EL (cell line): ENCODE data around the gene ACBD7.
A peak's percentile ranks its signal among the peaks of the same experiment; 100 is the strongest.

Experiments used
- DNase-seq: peaks from one replicate; pipeline ENCODE4 v3.0.0-alpha.2; 2016

The ACBD7 gene

DNA sequence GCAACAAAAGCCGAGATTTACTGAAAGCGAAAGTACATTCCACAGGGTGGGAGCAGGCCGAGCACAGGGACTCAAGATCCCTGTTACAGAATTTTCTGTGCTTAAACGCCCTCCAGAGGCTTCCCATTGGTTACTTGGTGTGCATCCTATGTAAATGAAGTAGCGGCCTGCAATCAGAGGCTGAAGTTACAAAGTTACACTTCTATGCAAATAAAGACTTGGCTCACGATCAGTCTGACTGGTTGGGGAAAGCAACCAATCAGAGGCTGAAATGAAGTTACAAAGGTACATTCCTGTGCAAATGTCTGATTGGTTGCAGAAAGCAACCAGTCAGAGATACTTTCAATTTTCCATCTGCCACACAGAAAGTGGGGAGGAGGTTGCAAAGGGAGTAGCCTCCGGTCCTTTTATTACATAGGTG, 4.1 kb downstream of the ACBD7 start:
- DNase-seq: peak; percentile 97

- DNase-seq: no peak
Observed at GRCh38 chr10:15083674-15084501, 4.7 kb downstream of the ACBD7 start.

DNA sequence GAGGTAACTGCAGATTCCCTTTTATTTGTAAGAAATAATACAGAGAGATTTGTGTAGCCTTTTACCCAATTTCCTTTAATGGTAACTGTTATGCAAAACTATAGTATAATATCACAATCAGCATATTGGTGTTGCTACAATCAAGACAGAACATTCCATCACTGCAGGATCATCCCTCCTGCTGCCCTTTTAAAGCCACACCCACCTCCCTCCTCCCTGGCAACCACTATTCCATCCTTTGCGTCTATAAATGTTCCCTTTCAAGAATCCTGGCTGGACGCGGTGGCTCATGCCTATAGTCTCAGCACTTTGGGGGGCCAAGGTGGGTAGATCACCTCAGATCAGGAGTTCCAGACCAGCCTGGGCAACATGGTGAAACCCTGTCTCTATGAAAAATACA, 13.2 kb downstream of the ACBD7 start:
- no peak for DNase-seq

DNA sequence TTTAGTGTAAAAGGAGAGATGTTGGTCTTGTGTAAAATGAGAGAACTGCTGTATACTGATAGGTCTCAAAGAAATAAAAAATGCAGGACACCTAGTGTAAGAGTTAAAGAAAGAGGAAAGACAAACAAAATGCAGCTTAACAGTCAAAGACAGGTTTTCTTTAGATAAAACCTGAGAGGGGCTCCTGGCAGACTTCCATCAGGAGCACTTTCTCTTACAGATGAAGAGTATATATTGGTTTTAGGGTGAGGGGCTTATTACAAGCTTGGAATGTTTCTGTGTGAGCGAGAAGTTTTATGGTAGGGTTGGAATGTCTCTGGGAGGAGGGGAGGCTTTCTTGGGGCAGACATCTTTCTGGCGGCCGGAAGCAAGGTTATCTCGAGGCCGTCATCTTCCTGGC, 16.2 kb downstream of the ACBD7 start:
- DNase-seq: no peak

DNA sequence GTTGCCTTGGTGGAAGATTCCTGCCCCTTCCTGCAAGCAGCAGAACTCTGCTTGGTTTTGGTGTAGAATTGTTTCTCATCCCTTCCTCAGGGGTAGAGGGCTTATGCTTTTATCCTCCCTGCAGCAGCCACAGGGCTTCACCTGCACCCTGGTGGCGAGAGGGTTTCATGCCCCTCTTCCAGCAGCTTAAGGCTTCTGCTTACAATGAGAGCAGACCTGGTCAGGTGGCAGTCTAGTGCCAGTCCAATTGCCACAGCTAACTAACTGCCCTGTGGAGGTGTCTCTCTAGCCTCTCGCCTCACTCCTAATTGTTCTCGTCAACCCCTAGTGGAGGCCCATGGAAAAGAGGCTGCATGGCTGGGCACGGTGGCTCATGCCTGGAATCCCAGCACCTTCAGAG, 19.3 kb downstream of the ACBD7 start:
- DNase-seq: no peak

- DNase-seq: peak; percentile 28
Observed at GRCh38 chr10:15068802-15069201, 19.8 kb downstream of the ACBD7 start.

GRCh38 chr10:15067154-15067553, 21.4 kb downstream of the ACBD7 start:
- no peak for DNase-seq

GRCh38 chr10:15060638-15061037, 27.9 kb downstream of the ACBD7 start:
- DNase-seq: no peak

DNA sequence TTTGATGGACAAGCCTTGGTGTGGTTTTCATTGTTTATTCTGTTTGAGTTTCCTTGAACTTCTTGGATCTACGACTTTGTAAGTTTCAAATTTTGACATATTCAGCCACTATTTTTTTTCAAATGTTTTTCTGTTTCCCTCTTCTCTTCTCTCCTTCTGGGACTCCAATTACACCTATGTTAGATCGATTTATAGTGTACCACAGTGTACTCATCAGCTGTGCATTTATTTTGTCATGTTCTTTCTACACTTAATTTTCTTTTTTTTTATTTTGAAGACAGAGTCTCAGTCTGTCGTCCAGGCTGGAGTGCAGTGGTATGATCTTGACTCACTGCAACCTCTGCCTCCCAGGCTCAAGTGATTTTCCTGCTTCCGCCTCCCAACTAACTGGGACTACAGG, 28.7 kb downstream of the ACBD7 start:
- DNase-seq: no peak

DNA sequence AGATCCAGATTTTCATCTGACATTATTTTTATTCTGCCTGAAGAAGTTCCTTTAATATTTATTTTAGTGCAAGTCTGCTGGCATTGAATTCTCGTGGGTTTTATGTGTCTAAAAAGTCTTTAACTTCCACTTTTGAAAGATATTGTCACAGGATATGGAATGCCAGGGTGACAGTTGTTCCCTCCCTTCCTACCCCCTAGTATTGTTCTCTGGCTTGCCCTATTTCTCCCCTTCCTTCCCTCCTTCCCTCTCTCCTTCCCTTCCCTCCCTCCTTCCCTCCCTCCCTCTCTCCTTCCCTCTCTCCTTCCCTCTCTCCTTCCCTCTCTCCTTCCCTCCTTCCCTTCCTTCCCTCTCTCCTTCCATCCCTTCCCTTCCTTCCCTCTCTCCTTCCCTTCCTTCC, 29.9 kb downstream of the ACBD7 start:
- no peak for DNase-seq

DNA sequence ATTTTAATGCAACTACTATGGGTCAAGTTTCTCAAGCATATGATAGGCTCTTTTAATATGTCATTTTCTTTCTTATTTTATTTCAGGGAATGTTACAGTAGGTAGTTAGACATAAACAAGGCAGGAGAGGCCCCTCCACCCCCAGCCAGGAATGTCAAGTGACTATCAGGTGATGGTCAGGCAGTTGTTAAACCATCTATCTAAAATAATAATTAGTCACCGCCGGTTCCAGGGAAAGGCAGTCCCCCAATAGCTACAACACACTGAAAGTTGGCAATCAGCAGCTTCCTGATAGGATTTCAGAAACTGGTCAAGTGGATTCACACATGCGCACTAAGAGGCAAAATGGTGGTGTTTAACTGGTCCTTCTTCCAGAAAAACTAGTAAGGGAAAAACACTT, 35.5 kb downstream of the ACBD7 start:
- no peak for DNase-seq

DNA sequence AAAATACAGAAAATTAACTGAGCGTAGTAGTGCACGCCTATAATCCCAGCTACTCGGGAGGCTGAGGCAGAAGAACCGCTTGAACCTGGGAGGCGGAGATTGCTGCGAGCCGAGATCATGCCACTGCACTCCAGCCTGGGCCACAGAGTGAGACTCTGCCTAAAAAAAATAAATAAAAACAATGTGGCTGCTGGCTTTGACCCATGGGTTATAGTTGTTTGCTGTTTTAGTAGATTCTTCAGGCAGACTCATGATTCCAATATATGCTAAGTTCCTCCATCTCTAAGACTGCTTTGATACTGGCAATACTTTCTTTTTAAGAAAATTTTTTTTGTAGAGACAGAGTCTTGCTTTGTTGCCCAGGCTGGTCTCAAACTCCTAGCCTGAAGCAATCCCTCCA, 36.5 kb downstream of the ACBD7 start:
- no peak for DNase-seq

DNA sequence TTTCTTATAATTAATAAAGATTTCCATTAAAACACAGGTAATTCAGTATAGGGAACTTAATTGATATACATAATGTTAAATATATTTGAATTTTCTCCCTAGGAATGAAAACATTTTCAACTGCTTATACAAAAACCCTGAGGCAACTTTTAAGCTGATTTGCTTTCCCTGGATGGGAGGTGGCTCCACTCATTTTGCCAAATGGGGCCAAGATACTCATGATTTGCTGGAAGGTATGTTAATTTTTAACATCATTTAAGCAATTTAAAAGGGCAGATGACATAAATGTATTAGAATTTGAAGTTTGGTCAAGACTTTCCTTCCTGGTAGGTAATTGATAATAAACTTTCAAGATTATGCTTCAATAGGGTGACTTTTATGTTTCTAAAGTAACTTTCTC, 39.0 kb downstream of the ACBD7 start:
- no peak for DNase-seq

DNA sequence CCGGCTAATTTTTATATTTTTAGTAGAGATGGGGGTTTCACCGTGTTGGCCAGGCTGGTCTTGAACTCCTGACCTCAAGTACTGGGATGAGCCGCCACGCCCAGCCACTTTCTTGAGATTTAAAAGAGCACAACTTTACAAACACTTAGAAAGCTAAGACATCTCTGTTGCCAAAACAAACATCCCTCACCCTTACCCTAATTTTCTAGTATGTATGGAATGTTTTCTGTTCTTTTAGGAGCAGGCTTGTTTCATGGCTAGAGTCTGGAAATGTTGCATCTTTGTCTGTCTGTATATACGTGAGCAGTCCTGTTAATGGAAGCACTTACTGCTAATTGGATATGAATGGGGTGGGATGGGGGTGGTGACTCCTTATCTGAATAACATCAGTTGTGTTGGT, 42.0 kb downstream of the ACBD7 start:
- DNase-seq: peak; percentile 56

DNA sequence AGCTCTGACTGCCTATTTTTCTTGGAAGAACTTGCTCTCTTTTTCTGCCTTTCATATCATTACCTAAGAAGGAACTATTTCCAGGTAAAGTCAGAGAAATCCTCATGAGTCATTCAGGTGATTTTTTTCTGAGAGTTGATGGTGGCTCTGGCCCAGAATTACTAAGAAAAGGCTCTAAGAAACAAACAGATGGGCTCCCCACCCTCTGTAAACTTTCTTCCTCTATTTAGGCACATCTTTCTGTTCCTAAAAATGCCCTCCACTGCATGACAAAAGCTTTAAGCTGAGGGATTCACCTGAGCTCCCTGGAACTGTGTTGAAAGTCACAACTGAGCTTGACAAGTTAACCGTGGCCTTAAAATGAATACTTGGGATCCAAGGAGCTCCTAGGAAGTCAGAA, 43.2 kb downstream of the ACBD7 start:
- DNase-seq: no peak

DNA sequence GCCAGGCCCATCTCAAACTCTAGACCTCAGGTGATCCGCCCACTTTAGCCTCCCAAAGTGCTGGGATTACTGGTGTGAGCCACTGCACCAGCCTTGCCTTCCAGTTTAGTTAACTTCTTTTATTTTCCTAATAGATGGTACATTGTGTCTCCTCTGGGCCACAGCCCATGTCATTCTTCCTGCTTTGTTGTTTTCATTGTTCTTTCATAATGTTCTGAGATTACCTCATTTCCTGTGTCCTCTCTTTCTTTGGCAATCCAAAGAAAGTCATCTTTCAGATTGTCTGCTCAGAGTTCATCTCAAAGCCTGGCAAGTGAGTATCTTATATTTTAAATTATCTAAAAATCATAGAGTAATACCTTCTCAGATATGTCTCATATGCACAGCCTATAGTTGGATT, 44.9 kb downstream of the ACBD7 start, which contains the start of gene OLAH:
Gene OLAH, plus strand, starts transcription at position 270 of the 400 bp plus-strand sequence. CDS start 3,346 bp downstream, outside the sequence.
- DNase-seq: peak; percentile 29

DNA sequence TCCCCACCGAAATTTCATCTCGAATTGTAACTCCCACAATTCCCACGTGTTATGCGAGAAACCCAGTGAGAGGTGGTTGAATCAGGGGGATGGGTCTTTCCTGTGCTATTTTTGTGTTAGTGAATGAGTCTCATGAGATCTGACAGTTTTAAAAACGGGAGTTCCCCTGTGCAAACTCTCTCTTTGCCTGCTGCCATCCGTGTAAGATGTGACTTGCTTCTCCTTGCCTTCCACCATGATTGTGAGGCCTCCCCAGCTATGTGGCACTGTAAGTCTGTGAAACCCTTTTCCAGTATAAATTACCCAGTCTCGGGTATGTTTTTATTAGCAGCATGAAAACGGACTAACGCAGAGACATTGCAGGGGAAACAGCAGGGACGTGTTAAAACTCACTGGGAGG, 50.2 kb downstream of the ACBD7 start:
- DNase-seq: no peak

DNA sequence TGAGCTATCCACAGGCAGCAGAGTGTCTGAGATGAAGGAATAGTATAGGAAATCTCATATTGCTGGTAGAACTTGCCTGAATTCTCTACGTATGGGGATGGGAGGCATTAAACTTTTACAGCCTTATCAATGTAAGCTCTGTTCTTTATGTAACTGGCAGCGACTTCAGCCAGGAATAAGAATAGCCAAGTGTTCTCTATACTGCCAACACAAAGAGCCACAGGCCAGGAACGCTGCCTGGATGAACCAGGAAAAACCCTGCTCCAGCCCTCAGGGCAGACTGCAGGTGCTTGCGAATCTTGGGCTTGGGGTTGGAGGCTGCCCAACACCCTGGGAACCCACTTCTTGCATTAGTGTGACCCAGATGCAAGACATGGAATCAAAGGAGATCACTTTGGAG, 50.9 kb downstream of the ACBD7 start:
- DNase-seq: no peak

DNA sequence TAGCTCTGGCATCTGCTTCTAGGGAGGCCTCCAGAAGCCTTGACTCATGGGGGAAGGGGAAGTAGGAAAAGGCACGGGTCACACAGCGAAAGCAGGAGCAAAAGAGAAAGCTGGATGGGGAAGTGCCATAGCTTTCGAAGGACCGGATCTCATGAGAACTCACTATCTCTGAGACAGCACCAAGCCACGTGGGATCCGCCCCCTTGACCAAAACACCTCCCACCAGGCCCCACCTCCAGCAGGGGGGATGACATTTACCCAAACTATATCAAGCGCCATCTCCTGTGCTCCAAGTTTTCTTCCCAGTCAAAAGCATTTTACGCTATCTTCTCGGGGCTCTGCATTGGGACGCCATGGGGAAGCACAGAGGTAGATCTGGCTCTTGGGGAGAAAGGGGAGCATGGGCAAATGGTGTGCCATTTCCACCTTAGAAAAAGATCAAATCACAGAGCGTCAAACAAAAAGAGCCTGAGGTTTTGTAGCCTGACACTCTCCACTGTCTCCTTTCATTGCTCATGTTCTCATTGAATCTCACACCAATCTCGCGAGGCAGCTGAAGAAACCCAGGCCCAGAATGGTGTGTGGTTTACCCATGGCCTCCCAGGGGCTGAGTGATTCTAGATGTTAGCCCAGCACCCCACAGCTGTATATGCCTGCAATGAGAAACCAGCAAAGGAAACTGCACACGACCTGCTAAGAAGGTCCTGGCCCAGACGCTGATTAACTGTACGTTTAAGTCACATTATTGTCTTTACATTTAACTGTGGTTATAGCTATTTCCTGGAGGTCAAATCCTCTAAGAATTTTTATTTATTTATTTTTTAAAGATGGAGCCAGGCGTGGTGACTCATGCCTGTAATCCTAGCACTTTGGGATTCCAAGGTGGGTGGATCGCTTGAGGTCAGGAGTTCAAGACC, 52.9 kb downstream of the ACBD7 start:
- peak; percentile 74 for DNase-seq

- DNase-seq: no peak
Observed at GRCh38 chr10:15027741-15028140, 60.8 kb downstream of the ACBD7 start.
